Peyer's patch (tissue), 4 donors: ENCODE measurements around the gene KLHL2. TPM values are rescaled to one million over a fixed set of nuclear protein-coding genes. Genes with fewer than 3 reads are reported as not detected.
"Not testable (repeated sequence)": the region's sequence is repeated elsewhere in the genome, so short reads cannot be mapped to it uniquely, and the experiment has no call there.

Experiments
- DNase-seq, 3 donors: peaks; one replicate each; pipeline ENCODE4 v3.0.0-alpha.2; 2017 to 2019
- H3K27ac ChIP-seq, 4 donors: fragments of 200-600 bp; sonication (generic); one replicate each; pipeline ENCODE4 v1.5.1; 2016 to 2019
- H3K27me3 ChIP-seq, 2 donors: fragments of 200-600 bp; sonication (generic); one replicate each; pipeline ENCODE4 v1.5.1; 2019
- H3K36me3 ChIP-seq, 3 donors: fragments of 200-600 bp; sonication (generic); one replicate each; pipeline ENCODE4 v1.5.1; 2016 to 2019
- H3K4me1 ChIP-seq, 4 donors: fragments of 200-600 bp; sonication (generic); one replicate each; pipeline ENCODE4 v1.5.1; 2016 to 2019
- H3K4me3 ChIP-seq, 4 donors: fragments of 200-600 bp; sonication (generic); 1 replicate in 3 of 4; 2 replicates in 1 of 4; pipeline ENCODE4 v1.5.1; 2016 to 2019; ENCODE audit warnings: mild to moderate bottlenecking in 1 of 4
- H3K9me3 ChIP-seq, 4 donors: fragments of 200-600 bp; sonication (generic); one replicate each; pipeline ENCODE4 v1.5.1; 2016 to 2019; ENCODE audit warnings: mild to moderate bottlenecking in 1 of 4
- POLR2A ChIP-seq, 2 donors: fragments of 450-650 bp; IDR thresholded peaks; one replicate each; pipeline ENCODE4 v1.5.1; 2017; ENCODE audit warnings: antibody characterized with exemption in 2 of 2, mild to moderate bottlenecking in 2 of 2, moderate library complexity in 2 of 2
- total RNA-seq, 4 donors: library from RNA; depleted of rRNA; stranded (reverse); fragments of >200 nt; gene quantifications; one replicate each; pipeline ENCODE4 v1.1.0, GENCODE V29; 2016
- TF ChIP-seq, protein P1 (sequence below), 6 experiments: fragments of 450-650 bp in 4 of 6; fragments of 200-600 bp in 2 of 6; sonication (generic) in 1 of 6; IDR thresholded peaks; one replicate each; pipeline ENCODE4 v1.5.1; 2017 to 2019; ENCODE audit warnings: antibody characterized with exemption in 6 of 6, mild to moderate bottlenecking in 3 of 6, moderate library complexity in 1 of 6

Gene KLHL2
- total RNA-seq, 4 donors from 2014 or later, result 6.1 to 26.4 (median 10.6) TPM

DNA sequence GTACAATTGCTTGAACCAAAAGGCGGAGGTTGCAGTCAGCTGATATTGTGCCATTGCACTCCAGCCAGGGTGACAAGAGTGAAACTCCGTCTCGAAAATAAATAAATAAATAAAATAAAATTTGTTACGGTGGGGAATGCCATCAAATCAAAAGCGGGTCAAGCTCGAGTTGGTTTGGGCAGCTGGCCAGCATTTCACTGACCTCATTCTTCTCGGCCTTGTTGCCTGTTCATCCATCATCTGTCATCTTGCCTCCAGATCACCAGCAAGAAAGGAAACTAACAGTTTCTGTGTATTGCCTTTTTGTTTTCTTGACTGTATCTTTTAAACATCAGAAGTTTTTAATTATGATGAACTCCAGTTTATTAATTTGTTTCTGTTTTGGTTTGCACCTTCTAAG is 31.5 kb upstream of the KLHL2 start:
- TF ChIP-seq, protein P1, sequence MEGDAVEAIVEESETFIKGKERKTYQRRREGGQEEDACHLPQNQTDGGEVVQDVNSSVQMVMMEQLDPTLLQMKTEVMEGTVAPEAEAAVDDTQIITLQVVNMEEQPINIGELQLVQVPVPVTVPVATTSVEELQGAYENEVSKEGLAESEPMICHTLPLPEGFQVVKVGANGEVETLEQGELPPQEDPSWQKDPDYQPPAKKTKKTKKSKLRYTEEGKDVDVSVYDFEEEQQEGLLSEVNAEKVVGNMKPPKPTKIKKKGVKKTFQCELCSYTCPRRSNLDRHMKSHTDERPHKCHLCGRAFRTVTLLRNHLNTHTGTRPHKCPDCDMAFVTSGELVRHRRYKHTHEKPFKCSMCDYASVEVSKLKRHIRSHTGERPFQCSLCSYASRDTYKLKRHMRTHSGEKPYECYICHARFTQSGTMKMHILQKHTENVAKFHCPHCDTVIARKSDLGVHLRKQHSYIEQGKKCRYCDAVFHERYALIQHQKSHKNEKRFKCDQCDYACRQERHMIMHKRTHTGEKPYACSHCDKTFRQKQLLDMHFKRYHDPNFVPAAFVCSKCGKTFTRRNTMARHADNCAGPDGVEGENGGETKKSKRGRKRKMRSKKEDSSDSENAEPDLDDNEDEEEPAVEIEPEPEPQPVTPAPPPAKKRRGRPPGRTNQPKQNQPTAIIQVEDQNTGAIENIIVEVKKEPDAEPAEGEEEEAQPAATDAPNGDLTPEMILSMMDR (IDR thresholded peaks at IDR 0.05), result no peak
- TF ChIP-seq POLR2A (IDR thresholded peaks at IDR 0.05), result no peak
- H3K27ac ChIP-seq, result no peak overlapping the region
- no peak for DNase-seq
- H3K4me1 ChIP-seq, result no peaks in the 10 kb centered on the region
- H3K4me3 ChIP-seq, result no peak overlapping the region
- H3K36me3 ChIP-seq, result no peaks in the 10 kb centered on the region
- H3K9me3 ChIP-seq, result no peaks in the 10 kb centered on the region
- H3K27me3 ChIP-seq, result no peaks in the 10 kb centered on the region

DNA sequence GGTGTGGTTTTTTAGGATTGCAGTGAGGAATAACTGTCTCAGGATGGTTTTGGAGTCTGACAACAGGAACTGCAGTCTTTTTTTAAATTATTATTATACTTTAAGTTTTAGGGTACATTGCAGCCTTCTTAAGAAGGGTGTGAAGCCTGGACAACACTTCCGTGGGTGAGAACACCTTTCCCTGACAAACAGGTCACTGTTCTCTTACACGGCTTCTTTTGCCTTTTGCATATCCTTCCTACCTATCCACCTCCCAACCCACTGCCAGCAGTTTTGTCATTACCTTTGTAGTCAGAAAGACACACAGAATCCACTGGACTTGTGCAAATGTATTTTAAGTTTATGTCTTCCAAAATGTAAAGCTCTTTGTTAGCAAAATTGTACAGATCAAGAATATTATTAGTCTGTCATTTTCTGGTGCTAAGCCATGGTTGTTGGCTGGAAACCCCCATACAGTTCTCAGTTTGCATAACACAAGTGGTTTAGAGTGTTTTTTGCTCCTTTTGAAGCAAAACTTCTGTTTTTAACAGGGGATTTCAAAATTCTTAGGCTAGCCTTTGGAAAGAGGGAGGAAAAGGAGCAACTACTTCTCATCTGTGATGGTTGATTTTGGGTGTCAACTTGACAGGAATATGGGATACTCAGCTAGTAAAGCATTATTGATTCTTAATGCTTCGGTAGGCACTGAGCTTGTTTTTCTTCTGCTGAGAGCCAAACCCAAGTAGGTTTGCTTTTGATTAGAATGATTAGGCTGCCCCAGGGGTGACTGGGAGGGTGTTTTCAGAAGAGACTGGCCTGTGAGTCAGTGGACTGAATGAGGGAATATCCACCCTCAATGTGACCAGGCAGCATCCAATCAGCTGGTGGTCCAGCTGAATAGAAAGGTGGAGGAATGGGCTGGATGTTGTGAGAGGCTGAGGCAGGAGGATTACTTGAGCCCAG is 29.4 kb upstream of the KLHL2 start:
- no peaks in the 10 kb centered on the region for H3K27me3 ChIP-seq
- no peak for TF ChIP-seq POLR2A (IDR thresholded peaks at IDR 0.05)
- no peak overlapping the region for H3K27ac ChIP-seq
- no peaks in the 10 kb centered on the region for H3K9me3 ChIP-seq
- DNase-seq, result no peak
- no peak overlapping the region for H3K4me3 ChIP-seq
- H3K4me1 ChIP-seq, result no peaks in the 10 kb centered on the region
- H3K36me3 ChIP-seq, result no peaks in the 10 kb centered on the region

DNA sequence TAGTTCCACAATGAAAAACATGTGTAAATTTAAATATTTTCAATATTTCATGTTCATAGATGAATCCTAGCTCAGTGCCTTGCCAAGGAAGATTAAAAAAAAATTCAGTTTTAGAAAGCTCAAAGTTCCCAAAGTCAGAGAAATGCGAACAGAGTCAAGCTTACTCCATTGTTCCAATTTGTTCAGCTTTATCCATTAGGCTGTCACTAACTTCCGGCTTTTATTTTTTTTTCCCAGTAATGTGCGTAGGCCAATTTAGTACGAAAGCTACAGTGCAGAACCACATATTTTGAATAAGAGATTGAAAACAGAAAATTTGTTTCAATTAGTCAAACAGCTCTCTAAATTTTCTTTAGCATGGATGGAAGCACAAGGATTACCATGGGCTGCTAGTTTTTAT is 23.1 kb upstream of the KLHL2 start:
- Histone ChIP-seq H3K4me3 (no peak overlapping the region), H3K4me1 (no peaks in the 10 kb centered on the region), H3K36me3 (no peaks in the 10 kb centered on the region), H3K9me3 (no peaks in the 10 kb centered on the region), H3K27ac (no peak overlapping the region), H3K27me3 (no peaks in the 10 kb centered on the region)
- DNase-seq, result no peak
- no peak for TF ChIP-seq POLR2A (IDR thresholded peaks at IDR 0.05)
- TF ChIP-seq, protein P1 (IDR thresholded peaks at IDR 0.05), result no peak

DNA sequence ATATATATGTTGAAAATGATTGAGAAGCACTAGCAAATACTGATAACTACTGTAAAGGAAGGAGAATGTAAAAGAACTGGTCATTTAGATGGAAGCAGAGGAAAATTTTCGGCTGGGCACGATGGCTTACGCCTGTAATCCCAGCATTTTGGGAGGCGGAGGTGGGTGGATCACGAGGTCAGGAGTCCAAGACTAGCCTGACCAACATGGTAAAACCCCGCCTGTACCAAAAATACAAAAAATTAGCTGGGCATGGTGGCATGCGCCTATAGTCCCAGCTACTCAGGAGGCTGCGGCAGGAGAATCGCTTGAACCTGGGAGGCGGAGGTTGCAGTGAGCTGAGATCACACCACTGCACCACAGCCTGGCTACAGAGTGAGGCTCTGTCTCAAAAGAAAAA is 22.4 kb upstream of the KLHL2 start:
- H3K27me3 ChIP-seq, H3K4me3 ChIP-seq, H3K27ac ChIP-seq, H3K9me3 ChIP-seq, H3K36me3 ChIP-seq, H3K4me1 ChIP-seq, DNase-seq: not testable (repeated sequence)

DNA sequence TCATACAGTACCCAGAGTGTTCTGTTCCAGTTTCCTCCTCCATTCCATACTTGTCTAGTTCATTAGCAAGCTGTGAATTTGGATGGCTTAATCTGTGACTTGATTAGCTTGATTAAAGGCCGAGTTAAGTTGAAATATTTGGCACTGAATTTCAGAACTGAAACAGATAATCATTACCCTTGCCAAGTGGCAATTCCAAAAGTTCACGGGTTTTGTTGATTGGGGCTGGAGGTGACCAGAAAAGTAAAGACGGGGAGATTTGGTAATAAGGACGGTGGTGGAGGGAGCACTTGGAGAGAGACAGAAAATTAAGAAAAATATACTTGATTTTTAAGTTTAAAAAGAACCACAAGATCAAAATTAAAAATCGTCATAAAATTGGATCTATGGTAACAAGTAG is 21.9 kb upstream of the KLHL2 start:
- no peaks in the 10 kb centered on the region for H3K4me1 ChIP-seq
- no peak overlapping the region for H3K27ac ChIP-seq
- no peak for DNase-seq
- H3K4me3 ChIP-seq, result no peak overlapping the region
- H3K9me3 ChIP-seq, result no peaks in the 10 kb centered on the region
- no peaks in the 10 kb centered on the region for H3K27me3 ChIP-seq
- H3K36me3 ChIP-seq, result no peaks in the 10 kb centered on the region
- TF ChIP-seq, protein P1 (IDR thresholded peaks at IDR 0.05), result no peak

DNA sequence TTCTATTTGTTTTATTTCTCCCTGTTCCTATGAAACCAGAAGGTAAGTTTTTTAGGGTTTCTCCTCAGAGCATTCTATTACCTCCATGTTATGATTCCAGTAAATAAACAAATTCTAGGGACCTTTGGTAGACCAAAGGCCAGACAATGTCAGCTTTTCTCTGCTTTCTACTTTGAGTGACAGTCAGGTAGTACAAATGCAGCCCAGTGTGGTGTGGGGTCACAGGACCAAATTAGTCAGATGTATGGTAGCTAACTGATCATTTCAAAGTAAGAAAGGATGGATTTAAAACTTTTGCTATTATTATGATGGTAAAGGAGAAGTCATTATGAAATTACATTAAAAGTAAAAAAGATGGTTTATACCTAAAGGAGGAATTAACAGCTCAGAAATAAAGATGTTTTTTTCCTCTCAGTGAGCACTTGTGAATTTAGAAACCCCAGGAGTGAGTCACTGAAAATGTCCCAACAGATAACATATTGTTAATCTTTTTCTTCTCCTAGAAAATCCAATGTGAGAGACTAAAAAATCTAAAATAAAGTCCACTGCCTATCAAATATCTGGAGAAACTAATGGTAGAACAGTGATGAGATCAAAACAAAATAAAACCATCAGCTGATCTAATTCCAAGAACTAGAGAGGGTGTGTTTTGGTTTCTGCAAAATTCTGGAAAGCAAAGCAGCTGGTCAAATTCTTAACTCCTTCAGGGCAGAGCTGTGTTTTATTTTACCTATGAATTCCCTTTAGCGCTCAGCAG is 16.6 kb upstream of the KLHL2 start:
- Histone ChIP-seq H3K27me3 (no peaks in the 10 kb centered on the region), H3K36me3 (no peaks in the 10 kb centered on the region), H3K4me3 (no peak overlapping the region), H3K9me3 (no peaks in the 10 kb centered on the region), H3K27ac (no peak overlapping the region), H3K4me1 (no peaks in the 10 kb centered on the region)
- DNase-seq, result no peak
- no peak for TF ChIP-seq POLR2A (IDR thresholded peaks at IDR 0.05)
- TF ChIP-seq, protein P1 (IDR thresholded peaks at IDR 0.05), result no peak
